ENCODE measurements around the gene PELI2. TPM values are rescaled to one million over a fixed set of nuclear protein-coding genes. Genes with fewer than 3 reads are reported as not detected.

The PELI2 gene
- total and polyA plus RNA-seq, 2 of the 4 experiments (the other 2 are of a cell fraction) = 6.0 to 36.7 TPM

- Histone ChIP-seq H4K20me1 (ENCODE audit: insufficient read depth, low read length) (no peaks in the 10 kb centered on the region; the same call in 1 of the 2 replicates), H3K27ac (ENCODE audit: insufficient read depth, low read length) (no peak overlapping the region), H2BK5ac (ENCODE audit: low read depth, low read length, poor library complexity, severe bottlenecking) (no peak overlapping the region), H3K4me1 (ENCODE audit: control insufficient read depth, insufficient read depth, low read length) (peaks cover 16% of the 10 kb centered on the region), H2AFZ (replicated peaks; ENCODE audit: low read length, poor library complexity) (no peak overlapping the region), H3K27me3 (ENCODE audit: control insufficient read depth, insufficient read depth, low read length) (no peaks in the 10 kb centered on the region), H4K5ac (ENCODE audit: low read depth, low read length) (no peak overlapping the region), H3K4me2 (ENCODE audit: low read depth, low read length) (no peak overlapping the region), H4K8ac (ENCODE audit: low read depth in 2 of 2, low read length in 2 of 2) (no peak overlapping the region; a peak in 1 of 4 replicates), H3K14ac (replicated peaks; ENCODE audit: low read depth, low read length) (no peak overlapping the region), H3K23ac (ENCODE audit: low read depth, low read length) (no peak overlapping the region), H2BK20ac (ENCODE audit: low read depth, low read length) (no peak overlapping the region), H3K4me3 (ENCODE audit: insufficient read depth, low read depth, low read length) (no peak overlapping the region), H2BK120ac (ENCODE audit: low read depth, low read length) (peak overlapping the region; percentile 20; the same call in 1 of the 2 replicates), H3K18ac (ENCODE audit: low read depth, low read length) (no peak overlapping the region), H2BK15ac (ENCODE audit: low read depth, low read length) (no peak overlapping the region), H3K56ac (ENCODE audit: extremely low read depth, insufficient read depth, low read length) (no peak overlapping the region), H3K9ac (ENCODE audit: low read depth, low read length) (no peak overlapping the region), H3K79me1 (ENCODE audit: low read depth in 1 of 2, low read length in 2 of 2) (peaks cover 42 to 67% of the 10 kb centered on the region in 2 experiments), H3K9me3 (ENCODE audit: control insufficient read depth, insufficient read depth, low read length) (peaks cover 2% of the 10 kb centered on the region; the same call in 1 of the 2 replicates), H2AK5ac (ENCODE audit: low read depth, low read length) (no peak overlapping the region; the same call in 1 of the 2 replicates), H3K4ac (ENCODE audit: low read depth, low read length) (peak overlapping the region; percentile 1; the same call in 1 of the 2 replicates), H2AK9ac (replicated peaks; ENCODE audit: low read depth, low read length, poor library complexity) (no peak overlapping the region), H4K91ac (ENCODE audit: insufficient read depth, low read depth, low read length) (no peak overlapping the region; the same call in 1 of the 2 replicates), H3K9me1 (ENCODE audit: insufficient read depth, low read length) (peaks cover 16% of the 10 kb centered on the region), H3K36me3 (ENCODE audit: control insufficient read depth, insufficient read depth, low read length) (peaks cover 2% of the 10 kb centered on the region; the same call in 1 of the 2 replicates)
- BruUV-seq (replicated peaks) = no TSS peak
- ChIA-PET POLR2A (ENCODE audit: unreplicated experiment) (no interaction called here), CTCF (no interaction called here)
- no peak for TF ChIP-seq CHD1 (IDR thresholded peaks at IDR 0.05; ENCODE audit: low read depth, low read length)
- TF ChIP-seq MXI1 (IDR thresholded peaks at IDR 0.05; ENCODE audit: borderline replicate concordance, low read depth, low read length) = no peak
- no peak for TF ChIP-seq ELK1 (IDR thresholded peaks at IDR 0.05; ENCODE audit: borderline replicate concordance, low read depth, low read length)
- TF ChIP-seq SMC3 (IDR thresholded peaks at IDR 0.05; ENCODE audit: low read depth, low read length) = no peak
- no peak for TF ChIP-seq BHLHE40 (IDR thresholded peaks at IDR 0.05; ENCODE audit: low read depth, low read length)
- TF ChIP-seq NFE2L2 (IDR thresholded peaks at IDR 0.05; ENCODE audit: low read depth, low read length) = no peak
- no peak for TF ChIP-seq RCOR1 (IDR thresholded peaks at IDR 0.05; ENCODE audit: insufficient replicate concordance, low read length)
- no peak for TF ChIP-seq USF2 (IDR thresholded peaks at IDR 0.05; ENCODE audit: low read depth, low read length)
- no peak for TF ChIP-seq CEBPB (IDR thresholded peaks at IDR 0.05; ENCODE audit: low read depth, low read length)
- TF ChIP-seq MAZ (IDR thresholded peaks at IDR 0.05; ENCODE audit: borderline replicate concordance, low read depth, low read length) = no peak
- no peak for TF ChIP-seq RAD21 (IDR thresholded peaks at IDR 0.05; ENCODE audit: low read length)
- no peak for TF ChIP-seq POLR2A (IDR thresholded peaks at IDR 0.05; ENCODE audit: low read depth, low read length)
- TF ChIP-seq CTCF (conservative IDR thresholded peaks at IDR 0.05; ENCODE audit: low read depth, low read length) = no peak
- TF ChIP-seq MAFK (IDR thresholded peaks at IDR 0.05; ENCODE audit: low read depth, low read length) = no peak
- TF ChIP-seq RFX5 (IDR thresholded peaks at IDR 0.05; ENCODE audit: low read depth, low read length) = no peak
- ATAC-seq (ENCODE audit: low read depth) (no peak), DNase-seq (peak; percentile 43)
- dilution Hi-C loops (cut with HindIII; ENCODE audit: low sequenced_read_pairs, unreplicated experiment) (no loop called here), in situ Hi-C loops (cut with MboI; ENCODE audit: low sequenced_read_pairs) (no loop called here), intact Hi-C loops (cut with micrococcal nuclease) (no loop called here)
- WGBS, 2 experiments (ENCODE audit: extremely low coverage in 2 of 2, insufficient read length in 1 of 2) = 100% methylated on average over 3 of the region's 6 CpGs; no CpG with 5 or more reads in 1 of the 2 experiments
Observed at GRCh38 chr14:56170028-56170427, 51.8 kb downstream of the PELI2 start.
